ENCODE results near the gene DMPK.
"Not testable (repeated sequence)": the region's sequence is repeated elsewhere in the genome, so short reads cannot be mapped to it uniquely, and the experiment has no call there.

The DMPK gene

DNA sequence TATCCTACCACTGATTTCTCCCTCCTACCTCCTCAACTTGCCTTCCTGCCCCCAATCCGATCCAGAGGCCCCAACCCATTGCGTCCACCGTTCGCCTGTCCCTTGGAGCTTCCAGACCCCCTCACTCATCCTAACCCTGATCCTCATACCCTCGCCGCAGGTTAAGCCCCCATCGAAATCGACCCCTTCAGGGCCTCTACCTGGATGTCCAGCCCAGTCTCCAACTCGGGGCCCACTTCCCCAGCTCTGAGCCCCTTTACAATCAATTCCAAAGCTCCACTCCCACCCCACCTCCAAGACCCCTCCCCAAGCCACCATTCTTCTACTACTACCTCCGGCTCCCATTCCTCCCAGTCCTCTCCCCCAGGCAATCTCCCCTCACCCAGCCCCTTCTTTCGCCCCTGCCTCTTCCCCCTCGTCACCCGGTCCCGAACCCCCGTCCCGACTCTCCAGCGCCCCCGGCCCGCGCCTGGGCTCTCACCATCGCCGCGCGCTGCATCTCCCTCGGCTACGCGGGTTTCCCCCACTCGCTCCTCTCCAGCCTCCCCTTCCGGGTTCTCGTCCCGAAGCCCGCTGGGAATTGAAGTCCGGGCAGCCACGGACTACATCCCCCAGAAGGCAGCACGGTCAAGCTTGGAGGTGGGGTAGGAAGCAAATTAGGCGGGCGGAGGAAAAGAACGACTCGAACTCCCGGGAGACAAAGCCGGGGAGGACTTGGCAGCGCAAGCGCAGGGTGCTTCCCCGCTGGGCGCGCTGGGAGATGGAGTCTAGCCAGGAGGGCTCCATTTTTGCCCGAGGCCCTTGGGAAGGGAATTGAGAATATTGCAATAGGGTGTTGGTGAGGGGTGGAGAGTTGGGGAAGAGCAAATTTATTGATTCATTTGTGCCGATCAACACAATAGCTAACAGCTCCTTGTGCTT is 51.7 kb downstream of the DMPK start, which contains the start of gene FBXO46:
Gene FBXO46, minus strand, starts transcription at position 529 of the 921 bp plus-strand sequence. CDS start 17,401 bp downstream, outside the sequence.
- no peaks in the 10 kb centered on the region for H3K27me3 Mint-ChIP-seq
- no peaks in the 10 kb centered on the region for H3K9me3 Mint-ChIP-seq (ENCODE audit: low read depth)
- peaks cover 36% of the 10 kb centered on the region for H3K4me1 Mint-ChIP-seq (ENCODE audit: low read depth)
- peak within 1 kb of the TSS; percentile 98 for H3K4me3 Mint-ChIP-seq
- H3K27ac Mint-ChIP-seq: peak within 1 kb of the TSS; percentile 88
- no peaks in the 10 kb centered on the region for H3K36me3 Mint-ChIP-seq

DNA sequence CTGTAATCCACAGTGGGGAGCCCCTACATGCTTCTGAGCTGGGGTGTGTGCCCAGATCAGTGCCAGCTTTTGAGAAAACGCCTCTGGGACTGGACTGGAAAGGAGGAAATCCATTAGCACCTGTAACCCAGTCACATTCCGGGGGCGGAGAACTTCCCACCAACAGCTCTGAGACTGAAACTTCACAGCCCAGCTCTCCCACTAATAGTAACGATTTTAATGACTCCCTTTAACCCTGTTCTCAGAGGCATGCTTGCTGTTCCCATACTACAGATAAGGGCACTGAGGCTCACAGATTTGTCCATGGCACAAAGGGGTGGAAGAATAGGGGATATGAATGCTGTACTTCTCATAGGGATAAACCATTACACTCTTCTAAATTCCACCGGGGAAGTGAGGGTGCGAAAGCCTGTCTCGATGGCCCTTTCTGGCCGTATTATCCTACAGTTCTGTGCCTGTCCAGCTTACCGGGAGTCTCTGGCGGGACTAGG is 52.4 kb downstream of the DMPK start:
- peak overlapping the region; percentile 98 for H3K4me3 Mint-ChIP-seq
- H3K27ac Mint-ChIP-seq: peak overlapping the region; percentile 84
- no peaks in the 10 kb centered on the region for H3K9me3 Mint-ChIP-seq (ENCODE audit: low read depth)
- H3K4me1 Mint-ChIP-seq (ENCODE audit: low read depth): peaks cover 36% of the 10 kb centered on the region
- no peaks in the 10 kb centered on the region for H3K27me3 Mint-ChIP-seq
- H3K36me3 Mint-ChIP-seq: no peaks in the 10 kb centered on the region

DNA sequence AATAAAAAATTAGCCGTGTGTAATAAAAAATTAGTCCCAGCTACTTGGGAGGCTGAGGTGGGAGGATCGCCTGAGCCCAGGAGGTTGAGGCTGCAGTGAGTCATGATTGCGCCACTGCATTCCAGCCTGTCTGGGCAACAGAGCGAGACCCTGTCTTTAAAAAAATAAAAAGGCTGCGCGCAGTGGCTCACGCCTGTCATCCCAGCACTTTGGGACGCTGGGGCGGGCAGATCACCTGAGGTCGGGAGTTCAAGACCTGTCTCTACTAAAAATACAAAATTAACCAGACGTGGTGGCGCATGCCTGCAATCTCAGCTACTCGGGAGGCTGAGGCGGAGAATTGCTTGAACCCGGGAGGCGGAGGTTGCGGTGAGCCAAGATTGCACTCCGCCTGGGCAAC is 53.6 kb downstream of the DMPK start:
- not testable (repeated sequence) for H3K27ac Mint-ChIP-seq, H3K27me3 Mint-ChIP-seq
- peak overlapping the region; percentile 53 for H3K4me3 Mint-ChIP-seq

DNA sequence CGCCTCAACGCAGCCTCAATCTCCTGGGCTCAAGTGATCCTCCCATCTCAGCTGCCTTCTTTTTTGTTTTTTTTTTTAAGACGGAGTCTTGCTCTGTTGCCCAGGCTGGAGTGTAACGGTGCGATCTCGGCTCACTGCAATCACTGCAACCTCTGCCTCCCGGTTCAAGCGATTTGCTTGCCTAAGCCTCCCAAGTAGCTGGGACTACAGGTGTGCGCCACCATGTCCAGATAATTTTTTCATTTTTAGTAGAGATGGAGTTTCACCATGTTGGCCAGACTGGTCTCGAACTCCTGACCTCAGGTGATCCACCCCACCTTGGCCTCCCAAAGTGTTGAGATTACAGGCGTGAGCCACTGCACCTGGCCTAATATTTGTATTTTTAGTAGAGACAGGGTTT is 62.2 kb downstream of the DMPK start:
- not testable (repeated sequence) for H3K9me3 Mint-ChIP-seq (ENCODE audit: low read depth); H3K27ac Mint-ChIP-seq; H3K27me3 Mint-ChIP-seq; H3K36me3 Mint-ChIP-seq; H3K4me3 Mint-ChIP-seq
- peaks cover 41% of the 10 kb centered on the region for H3K4me1 Mint-ChIP-seq (ENCODE audit: low read depth)

More for the DNA sequence above, 53.6 kb downstream of the DMPK start:
- H3K36me3 Mint-ChIP-seq; H3K9me3 Mint-ChIP-seq (ENCODE audit: low read depth): not testable (repeated sequence)
- peaks cover 40% of the 10 kb centered on the region for H3K4me1 Mint-ChIP-seq (ENCODE audit: low read depth)

All from activated naive CD8-positive, alpha-beta T cell (primary cell).